Neuron (in vitro differentiated cells): ENCODE measurements around the gene RNLS.
"Not testable (repeated sequence)": the region's sequence is repeated elsewhere in the genome, so short reads cannot be mapped to it uniquely, and the experiment has no call there.

Experiments
- H2AFZ ChIP-seq: one replicate; pipeline ENCODE4 v1.6.1; 2013; ENCODE audit warnings: low read depth, mild to moderate bottlenecking, inconsistent platforms, low read length, moderate library complexity
- H3K27me3 ChIP-seq: one replicate; pipeline ENCODE4 v1.6.1; 2013; ENCODE audit warnings: low read length; ENCODE audit not compliant: insufficient read depth
- H3K36me3 ChIP-seq: one replicate; pipeline ENCODE4 v1.6.1; 2013; ENCODE audit warnings: low read length; ENCODE audit not compliant: insufficient read depth
- H3K4me1 ChIP-seq: one replicate; pipeline ENCODE4 v1.6.1; 2013; ENCODE audit warnings: low read length; ENCODE audit not compliant: insufficient read depth
- H3K4me3 ChIP-seq: 2 replicates; pipeline ENCODE4 v1.5.1; 2013; ENCODE audit warnings: mild to moderate bottlenecking, low read length, moderate library complexity
- H3K9me3 ChIP-seq: one replicate; pipeline ENCODE4 v1.6.1; 2013; ENCODE audit warnings: low read length

The RNLS gene

GRCh38 chr10:88280518-88280917 lies 302.6 kb downstream of the RNLS start:
- Histone ChIP-seq H2AFZ (no peak overlapping the region), H3K4me1 (peaks cover 5% of the 10 kb centered on the region), H3K36me3 (no peaks in the 10 kb centered on the region), H3K27me3 (no peaks in the 10 kb centered on the region), H3K4me3 (no peak overlapping the region), H3K9me3 (no peaks in the 10 kb centered on the region)

GRCh38 chr10:88278912-88279311 lies 304.2 kb downstream of the RNLS start:
- Histone ChIP-seq H3K36me3 (no peaks in the 10 kb centered on the region), H2AFZ (no peak overlapping the region), H3K27me3 (no peaks in the 10 kb centered on the region), H3K4me3 (no peak overlapping the region), H3K9me3 (no peaks in the 10 kb centered on the region), H3K4me1 (peaks cover 2% of the 10 kb centered on the region)

GRCh38 chr10:88276945-88277344 lies 306.2 kb downstream of the RNLS start:
- not testable (repeated sequence) for H3K27me3 ChIP-seq, H2AFZ ChIP-seq, H3K36me3 ChIP-seq, H3K9me3 ChIP-seq, H3K4me3 ChIP-seq, H3K4me1 ChIP-seq

- H3K4me3 ChIP-seq, result no peak overlapping the region
- no peak overlapping the region for H2AFZ ChIP-seq
- no peaks in the 10 kb centered on the region for H3K4me1 ChIP-seq
- H3K27me3 ChIP-seq, result no peaks in the 10 kb centered on the region
- no peaks in the 10 kb centered on the region for H3K9me3 ChIP-seq
- H3K36me3 ChIP-seq, result no peaks in the 10 kb centered on the region
These were observed 308.8 kb downstream of the RNLS start for GRCh38 chr10:88274286-88274685.

GRCh38 chr10:88273567-88273966 lies 309.6 kb downstream of the RNLS start:
- Histone ChIP-seq H3K4me3 (no peak overlapping the region), H2AFZ (no peak overlapping the region), H3K36me3 (no peaks in the 10 kb centered on the region), H3K4me1 (no peaks in the 10 kb centered on the region), H3K9me3 (no peaks in the 10 kb centered on the region), H3K27me3 (no peaks in the 10 kb centered on the region)

GRCh38 chr10:88271761-88272543 lies 311.2 kb downstream of the RNLS start:
- no peaks in the 10 kb centered on the region for H3K4me1 ChIP-seq
- no peaks in the 10 kb centered on the region for H3K9me3 ChIP-seq
- H2AFZ ChIP-seq, result no peak overlapping the region
- no peaks in the 10 kb centered on the region for H3K27me3 ChIP-seq
- H3K4me3 ChIP-seq, result no peak overlapping the region
- no peaks in the 10 kb centered on the region for H3K36me3 ChIP-seq

- no peaks in the 10 kb centered on the region for H3K36me3 ChIP-seq
- no peaks in the 10 kb centered on the region for H3K9me3 ChIP-seq
These were observed 312.0 kb downstream of the RNLS start for GRCh38 chr10:88270871-88271713.

GRCh38 chr10:88270061-88270808 lies 312.9 kb downstream of the RNLS start:
- Histone ChIP-seq H3K4me3 (no peak overlapping the region), H3K4me1 (no peaks in the 10 kb centered on the region), H3K9me3 (no peaks in the 10 kb centered on the region), H2AFZ (no peak overlapping the region), H3K27me3 (no peaks in the 10 kb centered on the region), H3K36me3 (no peaks in the 10 kb centered on the region)

More at GRCh38 chr10:88270871-88271713, 312.0 kb downstream of the RNLS start:
- Histone ChIP-seq H3K4me1 (no peaks in the 10 kb centered on the region), H3K27me3 (no peaks in the 10 kb centered on the region), H3K4me3 (no peak overlapping the region), H2AFZ (no peak overlapping the region)

- H3K4me1 ChIP-seq, result no peaks in the 10 kb centered on the region
- H3K4me3 ChIP-seq, result no peak overlapping the region
- no peaks in the 10 kb centered on the region for H3K27me3 ChIP-seq
- no peak overlapping the region for H2AFZ ChIP-seq
- no peaks in the 10 kb centered on the region for H3K36me3 ChIP-seq
- no peaks in the 10 kb centered on the region for H3K9me3 ChIP-seq
These were observed 320.4 kb downstream of the RNLS start for GRCh38 chr10:88262591-88263234.

- Histone ChIP-seq H3K4me1 (no peaks in the 10 kb centered on the region), H2AFZ (no peak overlapping the region), H3K4me3 (no peak overlapping the region), H3K36me3 (no peaks in the 10 kb centered on the region), H3K9me3 (no peaks in the 10 kb centered on the region), H3K27me3 (no peaks in the 10 kb centered on the region)
These were observed 322.0 kb downstream of the RNLS start for GRCh38 chr10:88261152-88261551.

GRCh38 chr10:88260329-88261051 lies 322.6 kb downstream of the RNLS start:
- H3K27me3 ChIP-seq, result no peaks in the 10 kb centered on the region
- H2AFZ ChIP-seq, result no peak overlapping the region
- no peaks in the 10 kb centered on the region for H3K36me3 ChIP-seq
- no peak overlapping the region for H3K4me3 ChIP-seq
- H3K9me3 ChIP-seq, result no peaks in the 10 kb centered on the region
- H3K4me1 ChIP-seq, result no peaks in the 10 kb centered on the region

GRCh38 chr10:88259381-88259780 lies 323.7 kb downstream of the RNLS start:
- Histone ChIP-seq H3K36me3 (no peaks in the 10 kb centered on the region), H3K27me3 (no peaks in the 10 kb centered on the region)

More at GRCh38 chr10:88259381-88259780, 323.7 kb downstream of the RNLS start:
- Histone ChIP-seq H3K9me3 (no peaks in the 10 kb centered on the region), H3K4me3 (no peak overlapping the region), H2AFZ (no peak overlapping the region), H3K4me1 (no peaks in the 10 kb centered on the region)
